ENCODE data around the gene VDAC2.

The VDAC2 gene

DNA sequence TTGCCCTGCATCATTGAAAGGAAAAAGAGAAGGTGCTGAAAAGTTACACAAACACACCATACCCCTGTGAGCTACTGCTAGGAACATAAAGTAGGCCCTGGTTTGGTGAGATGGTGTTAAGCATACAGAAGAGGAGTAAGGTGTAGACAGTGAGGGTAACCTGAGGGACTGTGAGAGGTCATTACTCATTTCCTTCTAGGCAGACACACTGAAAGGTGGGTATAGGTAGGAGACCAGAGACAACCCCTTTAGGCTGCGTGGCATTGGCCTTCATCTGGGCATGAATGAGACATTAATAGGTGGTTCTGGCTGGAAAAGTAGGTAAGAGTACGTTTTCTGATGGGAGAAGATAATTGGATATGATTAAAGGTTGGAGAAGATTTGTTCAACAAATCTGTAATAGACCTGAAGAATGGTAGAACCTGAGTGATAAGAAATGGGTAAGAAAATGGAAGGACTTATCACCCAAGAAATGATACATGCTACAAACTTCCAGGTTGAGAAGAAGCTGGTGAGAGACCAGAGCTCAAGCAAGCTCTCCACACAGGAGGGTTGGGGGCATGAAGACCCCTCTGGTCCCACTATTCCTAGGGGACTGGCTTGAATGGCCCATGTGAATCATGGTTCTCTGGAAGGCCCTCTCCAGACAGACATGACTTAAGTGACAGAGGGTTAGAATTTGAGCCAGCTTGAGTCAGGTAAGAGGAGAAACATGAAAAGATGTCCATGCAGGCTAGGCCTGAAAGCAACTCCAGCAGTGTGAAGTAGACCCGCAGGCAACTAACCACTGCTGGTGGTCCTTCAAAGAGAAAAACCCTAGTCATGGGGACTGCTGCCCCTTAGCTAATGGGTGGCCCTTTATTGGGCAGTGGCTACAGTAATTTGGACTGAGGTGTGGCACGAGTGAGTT lies 21.3 kb downstream of the VDAC2 start:
- no peak for FAIRE-seq

DNA sequence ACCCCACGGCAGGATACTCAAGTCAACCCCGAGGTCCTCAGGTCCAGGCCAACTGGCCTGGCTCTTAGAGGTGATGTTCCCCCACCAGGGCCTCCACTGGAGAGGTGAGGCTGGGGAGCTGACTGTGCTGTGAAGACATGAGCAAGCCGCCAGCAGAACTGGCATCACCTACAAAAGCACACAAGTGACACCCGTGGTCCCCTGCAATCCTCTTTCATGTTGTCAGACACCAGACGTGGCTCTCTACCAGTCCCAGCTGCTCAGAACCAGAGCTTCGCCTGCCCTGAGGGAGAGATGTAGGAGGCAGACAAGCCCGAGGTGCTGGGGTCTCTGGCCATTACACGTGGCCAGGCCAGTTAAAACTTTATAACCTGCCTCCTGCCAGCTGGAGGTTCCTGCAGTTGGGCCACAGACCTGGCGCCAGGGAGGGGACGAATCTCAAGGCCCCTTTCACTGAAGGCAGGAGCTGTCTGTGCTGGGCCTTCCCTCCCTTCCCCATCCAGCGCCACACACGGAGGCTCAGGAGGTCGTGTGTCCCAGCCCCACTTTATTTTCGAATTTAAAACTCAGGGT lies 22.9 kb downstream of the VDAC2 start:
- FAIRE-seq: no peak

DNA sequence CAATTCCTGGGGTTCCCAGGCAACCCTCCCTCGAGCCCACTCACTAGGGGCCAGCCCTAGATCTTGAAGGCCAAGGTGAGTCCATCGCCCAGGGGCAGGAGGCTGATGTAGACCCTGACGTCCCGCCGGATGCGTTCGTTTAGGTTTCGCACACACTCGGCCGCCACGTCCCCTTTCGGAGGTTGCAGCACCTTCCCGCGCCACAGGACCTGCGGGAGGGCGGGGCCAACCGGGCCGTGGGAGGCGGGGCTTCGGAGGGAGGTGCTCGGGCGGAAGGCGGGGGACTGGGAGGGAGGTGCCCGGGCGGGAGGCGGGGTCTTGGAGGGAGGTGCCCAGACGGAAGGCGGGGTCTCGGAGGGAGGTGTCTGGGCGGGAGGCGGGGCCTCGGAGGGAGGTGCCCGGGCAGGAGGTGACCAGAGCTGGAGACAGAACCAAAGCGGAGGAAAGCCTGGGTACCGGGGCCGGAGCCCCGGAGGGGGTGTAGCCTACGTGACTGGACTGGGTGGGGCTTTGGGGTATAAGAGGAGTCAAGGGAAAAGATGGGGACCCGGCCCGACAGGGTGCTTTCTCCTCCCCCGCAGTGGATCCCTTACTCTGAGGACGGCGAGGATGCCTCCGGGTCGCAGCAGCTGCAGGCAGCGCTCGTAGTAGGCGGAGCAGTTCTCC lies 23.6 kb downstream of the VDAC2 start:
- FAIRE-seq: no peak

DNA sequence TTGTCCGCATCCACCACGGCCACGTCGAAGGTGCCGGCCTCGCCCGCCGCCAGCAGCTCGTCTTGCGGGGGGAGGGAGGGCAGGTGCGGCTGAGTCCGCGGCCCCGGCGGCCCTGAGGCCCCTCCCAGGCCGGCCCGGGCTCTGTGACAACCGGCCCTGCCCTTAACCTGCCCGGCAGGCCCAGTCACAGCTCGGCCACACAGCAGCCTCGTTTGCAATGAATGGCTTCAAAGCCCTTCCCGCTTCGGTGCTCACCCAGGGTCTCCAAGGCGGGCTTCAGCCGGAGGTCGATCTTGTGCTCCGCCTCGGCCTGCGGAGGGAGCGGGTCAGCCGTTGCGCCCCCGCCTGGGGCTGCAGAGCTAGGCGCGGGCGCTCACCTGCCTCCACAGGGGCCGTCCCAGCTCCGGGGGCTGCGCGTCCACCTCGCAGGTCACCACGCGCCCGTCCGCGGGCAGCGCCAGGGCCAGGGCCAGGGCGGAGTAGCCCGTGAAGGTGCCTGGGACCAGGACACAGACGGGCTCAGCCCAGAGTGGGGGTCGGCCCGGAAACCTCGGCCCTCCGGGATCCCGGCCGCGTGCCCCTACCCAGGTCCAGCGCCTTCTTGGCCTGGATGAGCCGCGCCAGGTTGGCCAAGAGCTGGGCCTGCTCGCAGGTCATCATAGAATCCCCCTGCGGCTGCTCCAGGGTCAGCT lies 24.2 kb downstream of the VDAC2 start:
- FAIRE-seq: no peak

DNA sequence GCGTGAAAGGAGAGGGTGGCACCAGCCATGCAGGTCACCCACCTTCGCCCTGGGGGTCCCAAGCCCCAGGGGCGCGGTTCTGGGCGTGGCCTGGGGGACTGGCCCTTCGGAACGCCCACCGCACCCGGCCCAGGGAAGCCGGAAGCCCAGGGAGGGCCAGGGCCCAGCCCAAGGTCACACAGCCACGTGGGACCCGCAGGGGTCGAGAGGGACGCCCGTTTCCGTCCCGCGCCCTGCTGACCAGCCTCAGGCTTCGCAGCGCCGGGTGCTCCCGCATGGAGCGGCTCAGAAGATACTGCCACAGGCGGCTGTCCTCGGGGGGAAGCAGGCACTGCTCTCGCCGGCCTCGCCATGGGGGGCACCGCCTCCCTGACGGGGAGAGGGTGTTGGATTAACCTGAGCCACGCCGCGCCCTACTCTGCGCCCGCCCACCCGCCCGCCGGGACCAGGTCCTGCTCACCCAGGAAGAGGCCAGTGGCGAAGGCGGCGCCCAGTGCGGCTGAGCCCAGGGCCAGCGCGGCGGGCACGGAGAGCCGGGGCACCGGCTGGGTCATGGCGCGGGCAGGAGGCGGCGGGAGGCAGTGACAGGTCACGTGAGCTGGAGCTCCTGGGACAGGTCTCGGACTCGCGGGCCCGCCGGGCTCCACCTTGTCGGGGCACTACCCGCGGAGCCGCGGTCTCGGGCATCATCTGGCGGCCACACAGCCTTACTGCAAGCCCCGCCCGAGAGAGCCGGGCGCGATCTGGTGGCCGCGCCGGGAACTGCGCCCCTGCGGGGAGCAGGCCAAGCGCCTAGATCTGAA lies 25.0 kb downstream of the VDAC2 start, which contains the start of gene COMTD1:
Gene COMTD1, minus strand, starts transcription at position 583 of the 803 bp plus-strand sequence. Its CDS starts 29 bp downstream, at position 554.
- no peak for FAIRE-seq

DNA sequence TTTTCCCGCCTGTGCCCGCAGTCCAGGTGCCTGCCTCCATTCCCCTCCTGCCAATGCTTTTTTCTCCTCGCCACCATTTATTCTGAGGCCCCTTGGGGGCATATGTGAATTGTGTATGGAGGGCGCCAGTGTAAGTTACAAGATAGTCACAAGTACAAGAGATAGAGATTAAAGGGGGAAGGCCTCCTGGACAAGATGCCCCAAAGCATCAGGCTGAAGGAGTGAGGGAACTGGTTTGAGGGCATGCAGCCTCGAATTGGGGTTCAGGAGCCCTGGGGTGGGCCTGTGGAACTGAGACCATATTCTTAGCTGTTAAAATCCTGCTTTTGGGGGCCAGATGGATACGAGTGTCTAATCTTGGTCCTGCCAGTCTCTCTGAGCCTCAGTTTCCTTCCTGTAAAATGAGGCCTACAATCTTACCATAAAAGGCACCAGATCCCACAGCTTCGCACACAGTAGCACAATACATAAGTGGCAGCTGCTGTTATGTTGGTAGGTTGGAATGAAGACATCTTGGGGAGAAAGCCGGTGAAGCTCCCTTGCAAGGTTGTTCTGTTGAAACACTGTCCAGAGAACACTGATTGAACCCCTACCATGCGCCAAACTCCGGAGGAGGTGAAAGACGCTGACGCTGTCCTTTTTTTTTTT lies 25.7 kb downstream of the VDAC2 start:
- no peak for FAIRE-seq

DNA sequence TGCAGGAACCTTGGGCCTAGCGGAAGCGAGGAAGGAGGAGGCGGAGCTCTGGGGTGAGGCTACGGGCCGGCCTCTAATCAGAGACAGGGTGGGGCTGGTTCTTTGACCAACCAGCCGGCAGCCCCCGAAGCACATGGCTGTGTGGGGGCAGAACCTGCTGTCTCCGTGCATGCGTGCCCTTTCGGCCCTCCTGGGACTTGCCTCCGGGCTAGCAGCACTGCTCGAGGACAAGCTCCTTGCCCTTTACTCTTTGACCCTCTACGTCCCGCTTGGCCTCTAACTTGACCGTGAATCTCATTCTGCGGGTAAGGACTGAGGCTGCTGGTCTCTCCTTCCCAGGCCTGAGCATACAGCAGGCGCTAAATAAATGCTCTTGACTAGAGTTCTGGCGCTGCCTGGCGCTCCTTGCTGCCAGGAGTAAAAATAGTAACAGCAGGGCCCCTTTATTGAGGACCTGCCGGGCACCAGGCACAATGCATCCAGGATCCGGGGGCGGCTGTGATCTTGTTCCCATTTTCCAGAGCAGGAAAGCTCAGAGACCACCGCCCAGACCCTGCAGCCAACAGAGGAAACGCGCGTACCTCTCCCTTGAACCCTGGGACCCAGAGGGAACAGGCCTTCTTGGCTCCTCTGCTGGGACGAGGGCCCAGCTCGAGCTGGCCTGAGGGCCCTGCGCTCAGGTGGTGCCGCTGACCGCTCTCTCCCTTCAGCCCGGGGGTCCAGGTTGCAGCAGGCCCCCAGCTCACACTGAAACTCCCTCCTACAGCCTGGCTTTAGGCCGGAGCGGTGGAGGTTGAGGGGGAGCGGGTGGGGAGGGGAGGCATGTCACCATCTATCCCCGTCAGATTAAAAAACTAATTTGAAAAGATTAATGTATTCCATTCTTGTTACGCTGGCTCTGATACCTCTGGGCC lies 27.8 kb downstream of the VDAC2 start:
- FAIRE-seq: no peak

DNA sequence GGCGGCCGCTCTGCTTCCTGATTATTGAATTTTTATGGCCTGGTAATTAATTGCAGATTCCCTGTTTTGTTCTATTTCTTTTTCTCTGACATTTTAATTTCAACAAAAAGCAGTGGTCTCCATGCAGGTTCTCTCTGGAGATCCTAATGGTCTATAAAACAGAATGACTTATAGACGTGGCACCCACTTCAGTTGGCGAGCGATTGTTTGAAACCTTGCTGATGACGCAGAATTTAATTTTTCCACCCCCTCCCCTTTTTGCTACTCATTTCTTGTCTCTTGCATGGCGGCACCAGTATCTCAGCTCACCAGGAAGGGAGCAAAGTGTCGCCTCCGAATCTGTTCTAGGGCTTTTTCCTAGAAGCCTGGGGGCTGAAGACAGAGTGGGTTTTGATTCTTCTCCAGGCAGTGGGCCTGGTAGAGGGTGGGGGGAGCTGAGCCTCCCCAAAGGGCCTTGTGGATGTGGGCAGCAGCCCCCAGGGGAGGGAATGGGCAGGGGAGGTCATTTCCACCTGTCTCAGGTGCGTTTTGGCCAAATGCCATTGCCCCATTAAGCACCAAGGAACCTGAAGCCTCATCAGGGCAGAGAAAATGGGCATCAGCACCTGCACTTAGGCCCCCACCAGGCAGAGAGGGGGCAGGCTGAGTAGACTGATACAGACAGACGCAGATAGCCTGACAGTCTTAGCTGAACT lies 28.6 kb downstream of the VDAC2 start:
- no peak for FAIRE-seq

DNA sequence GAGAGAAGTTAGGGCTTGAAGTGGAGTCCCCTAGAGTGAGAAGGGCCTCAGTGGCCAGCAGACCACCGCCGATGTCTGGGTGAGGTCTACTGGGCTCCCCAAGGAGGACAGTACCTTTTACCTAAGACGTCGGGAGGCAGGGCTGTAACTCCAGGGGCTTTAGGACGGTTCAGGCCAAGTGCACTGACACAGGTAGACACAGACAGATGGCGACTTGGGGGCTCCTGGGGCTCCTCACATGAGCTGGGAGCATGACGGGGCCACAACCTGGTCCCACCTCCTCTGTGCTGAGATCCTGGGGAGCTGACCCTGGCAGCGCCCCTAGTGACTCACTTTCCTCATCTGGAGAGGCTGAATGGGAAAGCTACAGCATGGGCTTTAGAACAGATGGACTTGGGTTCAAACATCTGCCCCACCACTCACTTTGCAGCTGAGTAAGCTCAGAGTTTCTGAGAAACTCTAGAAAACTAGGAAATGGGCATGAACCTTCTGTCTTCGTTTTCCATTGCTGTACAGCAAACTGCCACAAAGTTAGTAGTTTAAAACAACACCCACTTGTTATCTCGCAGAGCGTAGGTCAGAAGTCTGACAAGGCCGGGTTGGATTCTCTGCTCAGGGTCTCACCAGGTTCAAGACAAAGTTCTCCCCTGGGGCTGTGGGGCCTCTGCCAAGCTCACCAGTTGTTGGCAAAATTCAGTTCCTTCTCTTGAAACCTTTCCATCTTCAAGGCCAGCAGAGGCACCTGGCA lies 29.9 kb downstream of the VDAC2 start:
- no peak for FAIRE-seq

DNA sequence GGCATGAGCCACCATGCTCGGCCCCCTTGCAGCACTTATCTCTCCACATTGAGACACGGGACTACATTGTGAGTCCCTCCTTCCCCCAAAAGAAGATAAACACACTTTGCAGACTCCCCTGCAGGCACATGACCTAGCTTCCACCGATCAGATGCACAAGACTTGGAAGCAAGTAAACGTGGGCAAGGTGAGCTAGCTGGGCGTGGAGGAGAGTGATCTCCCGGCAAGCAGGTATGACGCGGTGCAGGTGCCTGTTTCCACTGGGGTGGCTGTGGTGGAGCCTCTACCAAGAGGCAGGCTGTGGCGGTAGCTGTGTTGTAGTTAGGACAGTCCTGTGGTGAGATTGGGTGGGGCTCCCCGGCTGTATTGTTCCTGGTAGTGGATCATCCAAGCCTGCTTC lies 32.8 kb downstream of the VDAC2 start:
- no peak for FAIRE-seq

DNA sequence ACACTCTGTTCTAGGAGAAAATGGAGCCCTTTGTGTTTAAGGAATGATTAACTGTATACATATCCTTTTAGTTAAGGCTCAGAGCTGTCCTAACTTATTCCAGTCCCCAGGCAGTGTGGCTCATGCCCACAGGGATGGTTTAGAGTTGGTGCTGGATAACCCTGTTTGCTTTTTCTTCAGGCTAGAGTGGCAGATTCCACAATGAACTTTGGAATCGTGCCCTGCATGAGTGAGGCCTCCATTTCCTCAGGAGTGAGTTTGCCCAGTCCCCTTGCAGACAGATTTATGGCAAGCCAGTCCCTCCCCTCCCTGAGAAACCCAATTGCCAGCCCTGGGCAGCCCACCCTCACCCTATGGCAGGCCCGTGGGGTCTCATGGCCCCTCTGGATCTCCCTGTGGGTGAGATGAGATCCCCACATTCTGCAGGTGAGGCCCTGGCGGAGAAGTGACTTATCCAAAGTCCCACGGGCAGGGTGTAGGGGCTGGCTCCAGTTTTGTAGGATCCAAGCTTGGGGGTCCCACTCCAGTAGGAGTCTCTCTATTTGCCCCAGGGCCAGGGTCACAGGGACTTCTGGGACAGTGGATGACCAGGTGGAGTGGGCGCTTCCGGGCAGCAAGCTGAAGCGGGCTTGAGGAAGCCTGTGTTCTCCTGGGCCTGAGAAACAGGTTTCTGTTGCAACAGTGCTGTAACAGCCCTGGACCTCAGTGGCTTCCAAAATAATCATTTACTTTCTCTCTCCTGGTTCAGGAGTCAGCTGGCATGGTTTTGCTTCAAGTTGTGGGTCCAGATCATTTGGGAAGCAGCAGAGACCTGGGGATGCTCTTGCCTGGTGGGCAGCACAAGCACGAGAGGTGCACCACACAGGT lies 34.1 kb downstream of the VDAC2 start:
- FAIRE-seq: no peak

DNA sequence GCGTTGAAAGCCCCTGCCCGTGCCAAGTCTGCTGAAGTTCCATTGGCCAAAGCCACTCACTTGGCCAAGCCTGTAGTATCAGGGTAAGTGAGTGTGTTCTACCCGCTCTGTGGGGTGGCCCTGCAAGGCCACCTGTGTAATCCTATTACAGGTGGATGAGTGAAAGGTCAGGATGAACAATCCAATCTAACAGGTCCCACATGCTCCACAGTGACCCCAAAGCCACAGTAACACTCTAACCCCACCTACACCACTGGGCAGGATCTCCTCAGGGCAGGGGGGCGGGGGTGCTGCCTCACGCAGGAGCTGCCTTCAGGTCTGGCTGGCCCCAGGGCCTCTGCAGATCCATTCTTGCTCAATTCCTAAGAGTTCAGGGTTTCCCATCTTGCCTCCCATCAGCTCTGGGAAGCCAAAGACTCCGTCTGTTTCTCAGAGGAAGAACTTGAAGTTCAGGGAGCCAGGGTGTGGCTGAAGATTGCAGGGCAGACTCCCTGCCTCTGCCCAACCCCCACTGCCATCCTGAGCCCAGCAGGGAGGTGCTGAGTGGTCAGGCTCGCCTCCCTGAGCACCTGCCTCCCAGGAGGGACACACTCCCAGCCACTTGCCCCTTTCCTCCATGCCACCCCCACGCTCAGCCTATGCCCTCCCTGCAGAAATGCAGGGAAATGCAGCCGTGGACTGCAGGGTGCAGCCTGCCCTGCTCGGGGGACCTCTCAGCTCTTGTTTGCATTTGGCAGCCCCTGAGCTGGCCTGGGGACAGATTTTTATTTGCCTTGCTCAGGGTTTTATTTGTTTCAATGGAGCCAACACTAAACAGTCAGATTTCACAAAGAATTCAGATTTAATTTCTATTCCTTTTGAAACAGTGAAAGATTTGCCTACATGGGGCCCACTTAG lies 35.0 kb downstream of the VDAC2 start:
- FAIRE-seq: no peak

DNA sequence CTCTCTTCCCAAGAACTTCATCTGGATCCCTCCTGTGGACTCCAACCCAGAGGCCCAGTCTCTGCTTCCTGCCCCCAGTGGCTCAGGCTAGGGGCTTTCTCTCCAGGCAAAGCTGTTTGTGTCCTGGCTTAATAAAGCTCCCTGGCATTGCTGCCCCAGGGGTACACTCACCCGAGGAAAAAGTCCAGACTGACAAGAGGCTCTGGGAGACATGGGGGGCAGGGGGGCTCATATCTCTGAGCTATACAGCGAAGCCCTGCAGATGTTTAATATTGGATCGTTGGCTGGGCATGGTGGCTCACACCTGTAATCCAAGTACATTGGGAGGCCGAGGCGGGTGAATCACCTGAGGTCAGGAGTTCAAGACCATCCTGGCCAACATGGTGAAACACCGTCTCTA lies 35.9 kb downstream of the VDAC2 start:
- FAIRE-seq: no peak

DNA sequence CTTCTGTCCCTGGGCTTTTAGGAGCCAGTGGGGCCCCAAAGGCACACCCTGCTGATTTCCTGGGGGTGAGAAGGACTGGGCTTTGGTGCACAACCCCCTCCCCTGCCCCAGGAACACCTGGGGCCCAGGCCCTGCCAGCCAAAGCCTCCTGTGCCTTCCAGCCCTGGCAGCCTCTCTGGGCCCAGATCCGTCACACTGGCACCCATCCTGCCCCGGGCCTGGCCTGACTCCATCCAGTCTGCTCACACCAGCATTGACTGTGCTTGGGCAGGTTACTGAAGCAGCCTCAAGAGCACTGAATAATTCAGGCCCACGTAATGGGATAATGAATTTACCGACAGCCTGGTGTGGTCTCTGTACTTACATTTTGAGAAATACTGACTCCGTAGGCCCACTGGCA lies 37.2 kb downstream of the VDAC2 start:
- FAIRE-seq: no peak

DNA sequence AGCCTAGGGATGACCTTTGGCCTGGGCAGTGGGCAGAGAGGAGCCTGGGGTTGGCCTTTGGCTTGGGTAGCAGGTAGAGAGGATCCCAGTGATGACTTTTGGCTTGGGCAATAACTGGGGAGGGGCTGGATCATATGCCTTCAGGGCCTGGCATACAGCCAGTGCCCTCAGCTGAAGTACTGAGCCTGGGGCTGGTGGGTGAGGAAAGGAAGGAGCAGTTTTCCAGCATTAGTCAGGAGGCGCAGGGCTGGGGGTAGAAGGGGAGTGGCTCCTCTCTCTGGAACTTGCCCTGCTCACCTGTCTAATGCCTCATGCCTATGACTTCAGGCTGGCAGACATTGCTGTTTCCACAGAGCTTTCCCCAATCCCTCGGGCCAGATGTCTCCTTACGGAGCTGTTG lies 40.3 kb downstream of the VDAC2 start:
- no peak for FAIRE-seq

DNA sequence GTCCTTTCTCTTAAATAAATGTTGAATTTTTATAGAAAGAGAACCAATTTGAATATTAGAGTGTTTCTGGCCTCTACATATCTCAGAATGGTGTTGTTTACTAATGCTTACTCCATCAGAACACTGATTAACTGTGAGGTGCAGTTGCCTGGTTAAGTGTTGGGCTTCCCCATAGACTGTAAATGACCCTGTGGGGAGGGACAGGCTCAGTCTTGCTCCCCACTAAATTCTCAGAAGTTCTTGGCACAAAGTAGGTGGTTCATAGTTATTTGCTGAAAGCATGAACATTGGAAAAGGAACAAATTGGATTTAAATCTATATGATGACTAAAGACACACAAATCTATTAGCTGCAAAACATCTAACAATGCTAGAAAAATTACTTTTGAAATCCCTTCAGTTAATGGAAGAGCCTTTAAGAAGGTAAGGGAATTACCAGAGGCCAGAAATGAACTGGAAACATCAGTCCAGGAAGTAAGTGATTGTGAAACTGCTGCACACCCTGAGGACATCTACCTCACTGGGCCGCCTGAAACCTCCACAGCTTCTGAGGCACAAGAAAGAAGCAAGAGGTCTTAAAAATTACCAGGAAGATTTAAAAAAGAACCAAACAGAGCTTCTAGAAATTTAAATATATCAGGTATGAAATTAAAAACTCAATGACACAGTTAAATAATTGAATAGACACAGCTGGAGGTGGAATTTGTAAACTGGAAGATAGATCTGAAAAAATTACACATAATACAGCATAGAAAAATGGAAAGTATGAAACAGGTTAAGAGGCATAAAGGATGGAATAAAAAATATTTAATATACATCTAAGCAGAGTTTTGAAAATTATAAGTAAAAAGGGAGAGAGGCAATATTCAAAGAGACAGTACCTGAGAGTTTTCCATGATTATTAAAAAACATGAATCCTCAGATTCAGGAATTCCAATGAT lies 43.0 kb downstream of the VDAC2 start:
- FAIRE-seq: peak; percentile 38
